GM18520 (cell line): ENCODE results near the gene BSCL2.
"Not testable (repeated sequence)": the region's sequence is repeated elsewhere in the genome, so short reads cannot be mapped to it uniquely, and the experiment has no call there.

Experiments
- ATAC-seq: cut with Tn5 transposase; IDR thresholded peaks from one replicate; pipeline ENCODE4 v1.9.1; 2021; ENCODE audit not compliant: unreplicated experiment

The BSCL2 gene

DNA sequence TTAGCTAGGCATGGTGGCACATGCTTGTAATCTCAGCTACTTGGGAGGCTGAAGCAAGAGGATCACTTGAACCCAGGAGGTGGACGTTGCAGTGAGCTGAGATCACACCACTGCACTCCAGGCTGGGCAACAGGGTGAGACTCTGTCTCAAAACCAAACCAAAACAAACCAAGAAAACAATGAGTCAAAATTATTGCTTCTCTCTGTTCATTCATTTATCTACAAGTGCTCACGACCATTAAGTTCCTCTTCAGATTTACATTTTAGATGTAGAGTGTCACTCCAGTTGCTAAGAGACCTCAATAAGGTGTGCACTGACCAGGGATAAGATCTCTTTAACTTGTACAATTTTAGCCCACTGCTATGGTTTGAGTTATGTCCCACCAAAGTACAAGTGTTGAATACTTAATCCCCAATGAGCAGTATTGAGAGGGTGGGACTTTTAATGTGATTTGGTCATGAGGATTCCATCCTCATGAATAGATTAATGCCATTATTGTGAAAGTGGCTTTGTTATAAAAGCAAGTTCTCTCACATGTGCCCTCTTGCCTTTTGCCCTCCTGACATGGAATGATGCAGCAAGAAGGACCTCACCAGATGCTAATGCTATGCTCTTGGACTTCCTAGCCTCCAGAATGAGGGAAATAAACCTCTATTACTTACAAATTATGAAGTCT is 12.2 kb upstream of the BSCL2 start:
- no peak for ATAC-seq

DNA sequence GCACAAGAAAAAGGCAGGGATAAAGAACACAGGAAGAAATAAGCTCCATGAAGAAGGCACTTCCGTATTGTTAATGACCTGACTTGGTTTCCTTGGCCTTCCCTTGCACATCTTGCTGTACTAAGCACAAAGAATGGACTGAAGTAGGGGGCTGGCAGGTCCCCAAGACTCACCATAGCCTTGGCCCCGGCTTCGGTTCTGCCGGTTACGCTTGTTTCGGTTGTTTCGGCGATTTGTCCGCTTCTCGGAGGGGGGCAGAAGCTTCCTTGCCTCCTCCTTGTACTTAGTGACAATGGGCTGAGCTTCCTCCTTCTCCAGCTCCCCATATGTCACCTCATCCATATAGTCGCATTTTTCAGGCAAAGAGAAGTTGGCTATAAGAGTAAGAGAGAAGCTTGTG is 9.6 kb upstream of the BSCL2 start:
- ATAC-seq, result no peak

DNA sequence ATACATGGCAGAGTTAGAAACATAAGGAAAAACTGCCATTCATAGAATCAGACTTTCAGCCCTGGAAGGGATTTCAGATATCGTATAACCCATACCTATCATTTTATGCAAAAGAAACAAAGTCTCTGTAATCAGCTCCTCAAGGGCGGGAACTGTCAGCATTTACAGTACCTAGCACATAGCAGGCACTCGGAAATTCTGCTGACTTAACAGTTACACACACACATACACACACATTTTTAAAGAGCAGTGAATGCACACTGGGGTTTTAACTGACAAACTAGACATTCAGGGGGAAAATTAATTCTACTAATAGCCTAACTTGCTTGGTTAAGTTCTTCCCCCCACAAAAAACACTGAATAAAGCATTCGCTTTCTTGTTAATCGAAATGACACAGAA is 9.0 kb upstream of the BSCL2 start:
- ATAC-seq, result no peak

DNA sequence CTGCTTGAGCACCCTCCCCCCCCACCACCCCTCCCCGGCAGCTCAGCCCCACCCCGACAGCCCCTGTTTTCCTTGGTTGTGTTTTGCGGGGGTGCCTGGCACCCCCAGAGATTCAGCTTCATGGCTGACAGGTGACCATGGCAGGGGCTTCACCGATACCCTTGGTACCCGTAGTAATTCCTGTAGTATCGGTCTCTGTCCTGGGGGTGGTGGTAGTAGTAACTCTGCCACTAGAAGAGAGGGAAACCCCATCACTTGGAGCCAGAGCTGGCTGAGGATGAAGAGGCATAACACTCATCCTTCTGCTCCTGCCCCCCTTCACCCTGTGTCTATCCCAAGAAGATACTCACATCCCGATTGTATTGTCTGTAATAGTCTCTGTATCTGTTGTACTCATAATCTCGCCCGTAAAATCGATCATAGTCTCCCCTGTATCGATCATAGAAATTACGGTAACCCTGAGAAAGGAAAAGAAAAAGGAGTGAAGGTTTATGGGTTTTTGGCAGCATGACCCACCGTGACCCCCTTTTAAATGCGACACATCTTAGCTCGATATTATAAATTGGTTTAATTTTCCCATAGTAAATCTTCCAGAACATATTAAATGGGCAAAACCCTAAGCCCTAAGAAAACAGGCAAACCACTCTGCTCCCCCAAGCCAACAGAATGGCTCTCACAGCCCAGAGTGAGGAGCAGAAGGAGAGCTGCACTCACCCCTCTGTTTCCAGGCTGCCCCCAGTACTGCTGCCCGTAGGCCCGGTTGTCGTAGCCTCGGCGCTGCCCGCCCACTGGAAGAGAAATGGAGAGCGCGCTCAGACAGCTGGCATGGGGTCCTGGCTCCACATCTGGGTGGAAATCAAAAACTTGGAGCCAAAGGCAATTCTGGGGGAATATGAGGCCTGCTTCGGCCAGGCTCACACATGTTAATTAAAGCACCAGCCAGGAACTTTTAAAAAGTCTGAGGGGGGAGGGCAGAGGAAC is 8.2 kb upstream of the BSCL2 start:
- no peak for ATAC-seq

DNA sequence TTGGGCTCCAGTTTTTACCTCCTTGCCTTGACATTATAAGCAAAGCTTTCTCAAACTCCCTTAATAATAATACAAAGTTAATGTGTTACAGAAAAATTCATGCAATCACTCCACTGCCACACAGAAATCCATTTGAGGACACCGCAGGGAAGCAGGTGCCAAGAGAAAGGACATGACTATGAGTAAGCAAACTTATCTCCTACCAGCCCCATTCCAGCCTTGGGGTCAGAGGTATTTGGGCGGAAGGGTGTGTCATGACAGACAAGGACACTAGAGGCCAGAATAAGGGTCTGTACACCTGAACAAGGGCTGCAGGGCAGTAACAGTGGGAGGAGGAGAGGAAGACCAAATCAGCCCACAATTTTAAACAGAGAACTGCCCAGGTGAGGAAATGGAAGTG is 6.1 kb upstream of the BSCL2 start:
- ATAC-seq, result no peak

DNA sequence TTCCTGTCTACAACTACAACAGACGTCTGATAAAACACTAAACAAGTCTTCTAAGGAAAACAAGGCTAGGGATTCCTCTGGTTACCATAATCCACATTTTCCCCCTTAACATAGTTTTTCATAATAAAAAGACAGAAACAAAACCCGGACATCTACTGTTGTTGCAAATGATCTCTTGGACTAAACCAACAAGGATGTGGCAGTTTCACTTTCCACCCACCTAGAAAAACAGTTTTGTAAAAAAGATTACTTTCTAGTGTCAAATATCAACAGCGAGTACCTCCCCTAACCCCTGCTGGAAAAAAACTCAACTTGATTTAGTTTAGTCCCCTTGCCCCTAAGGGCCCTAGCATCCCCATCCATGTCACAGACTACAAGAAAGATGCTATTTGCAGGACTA is 5.6 kb upstream of the BSCL2 start:
- no peak for ATAC-seq

DNA sequence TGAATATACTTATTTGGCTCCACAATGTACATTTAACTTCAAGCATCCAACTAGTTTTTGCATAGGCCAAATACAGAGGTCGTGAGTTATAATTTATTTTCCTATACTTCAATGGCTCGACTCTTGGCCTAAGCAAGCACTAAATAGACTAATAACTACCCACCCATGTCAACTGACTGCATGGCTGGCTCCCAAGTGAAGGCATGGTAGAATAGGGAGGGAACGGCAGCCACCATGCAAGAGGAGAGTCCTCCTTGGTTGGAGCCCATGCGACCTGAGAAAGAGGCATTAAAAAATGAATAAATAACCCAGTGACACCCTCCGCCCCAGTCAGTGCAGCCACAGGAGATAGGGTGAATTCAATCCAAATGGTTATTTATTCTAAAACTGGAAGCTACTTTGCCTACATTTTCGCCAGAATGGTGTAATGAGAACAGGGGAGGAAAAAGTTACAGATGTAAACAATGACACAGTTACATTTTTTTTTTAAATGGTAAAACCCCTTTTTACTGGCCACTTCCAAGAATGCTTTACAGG is 5.1 kb upstream of the BSCL2 start:
- ATAC-seq, result no peak

DNA sequence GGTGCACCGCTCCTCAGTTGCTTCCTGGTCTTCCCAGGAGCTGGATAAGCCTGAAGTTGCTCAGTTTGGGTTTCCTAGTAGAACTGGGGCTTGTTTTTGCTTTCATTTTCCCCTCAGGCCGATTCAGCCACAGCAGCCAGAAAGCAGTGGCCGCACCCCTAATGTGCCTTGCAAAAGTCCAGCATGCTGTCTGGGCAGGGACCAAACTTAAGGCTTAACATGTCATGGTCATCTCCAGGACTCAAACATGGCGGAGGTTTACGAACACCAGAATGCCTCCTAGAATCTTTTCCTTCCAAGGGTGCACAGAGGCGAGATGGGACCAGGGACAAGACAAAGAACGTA is 2.7 kb upstream of the BSCL2 start:
- ATAC-seq, result no peak

DNA sequence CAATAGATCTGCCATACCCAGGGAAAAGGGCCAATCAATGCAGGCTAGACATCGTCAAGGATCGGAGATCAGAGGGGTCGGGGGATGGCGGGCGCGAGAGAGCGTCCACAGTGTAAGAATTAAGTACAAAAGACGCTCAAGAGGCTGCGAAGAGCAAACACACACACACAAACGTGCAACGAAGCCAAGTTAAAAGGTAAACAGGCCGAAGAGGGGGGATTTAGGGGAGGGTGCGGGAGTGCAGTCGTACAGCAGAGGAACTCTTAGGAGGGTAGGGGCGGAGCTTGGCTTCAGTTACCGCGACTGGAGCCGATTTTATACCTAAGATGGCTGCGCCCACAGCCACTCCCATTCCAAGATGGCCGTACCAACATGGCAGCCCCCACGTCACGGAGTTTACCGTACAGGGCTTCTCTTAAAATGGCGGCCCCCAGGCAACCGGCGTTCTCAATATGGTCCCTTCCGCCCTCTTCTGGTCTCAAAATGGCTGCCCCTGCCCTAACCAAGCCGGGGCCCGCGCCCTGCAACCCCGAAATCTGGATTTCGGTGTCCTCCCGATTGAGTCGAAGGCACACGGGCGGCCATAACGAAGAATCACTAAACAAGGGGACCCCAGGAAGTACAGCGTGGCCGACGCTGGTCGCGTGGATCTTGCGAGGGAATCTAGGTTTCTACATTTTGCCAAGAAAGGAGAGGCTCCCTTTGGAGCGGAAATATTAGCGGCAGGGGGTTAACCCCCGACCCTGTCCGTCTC is 2.2 kb upstream of the BSCL2 start:
- peak; percentile 52 for ATAC-seq

DNA sequence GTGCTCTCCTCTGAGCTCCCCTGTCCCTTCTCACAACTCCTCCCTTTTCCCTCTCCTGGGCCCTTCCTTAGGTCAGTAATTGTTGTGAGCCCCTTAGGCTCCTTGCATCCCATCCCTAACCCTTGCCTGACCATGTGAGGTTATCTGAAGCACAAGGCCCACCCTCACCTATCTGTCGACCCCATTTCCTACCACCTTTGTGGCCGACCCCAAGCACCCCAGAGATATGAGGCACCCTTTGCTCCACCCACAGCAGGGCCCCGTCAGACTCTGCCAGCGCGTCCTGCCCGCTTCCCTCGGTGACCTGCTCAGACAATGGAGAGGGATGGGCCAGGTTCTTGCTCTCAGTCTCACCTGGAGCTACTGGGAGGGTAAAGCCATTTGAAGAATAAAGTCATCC is 1.6 kb upstream of the BSCL2 start:
- no peak for ATAC-seq

DNA sequence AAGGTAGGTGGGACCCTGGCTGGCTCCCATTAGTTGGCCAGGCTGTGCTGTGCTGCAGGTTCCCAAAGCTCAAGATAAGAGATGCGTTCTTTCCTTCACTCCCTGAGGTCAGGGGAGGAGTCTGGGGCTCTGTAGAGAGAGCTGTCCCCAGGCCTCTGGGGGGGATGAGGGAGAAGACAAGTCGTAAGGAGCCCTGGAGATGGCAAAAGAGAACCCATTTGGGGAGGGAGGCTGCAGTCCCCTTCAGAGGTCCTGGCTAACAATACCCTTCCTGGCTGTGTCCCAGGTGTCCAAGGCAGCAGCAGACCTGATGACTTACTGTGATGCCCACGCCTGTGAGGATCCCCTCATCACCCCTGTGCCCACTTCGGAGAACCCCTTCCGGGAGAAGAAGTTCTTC is 1.2 kb upstream of the BSCL2 start:
- ATAC-seq, result no peak

DNA sequence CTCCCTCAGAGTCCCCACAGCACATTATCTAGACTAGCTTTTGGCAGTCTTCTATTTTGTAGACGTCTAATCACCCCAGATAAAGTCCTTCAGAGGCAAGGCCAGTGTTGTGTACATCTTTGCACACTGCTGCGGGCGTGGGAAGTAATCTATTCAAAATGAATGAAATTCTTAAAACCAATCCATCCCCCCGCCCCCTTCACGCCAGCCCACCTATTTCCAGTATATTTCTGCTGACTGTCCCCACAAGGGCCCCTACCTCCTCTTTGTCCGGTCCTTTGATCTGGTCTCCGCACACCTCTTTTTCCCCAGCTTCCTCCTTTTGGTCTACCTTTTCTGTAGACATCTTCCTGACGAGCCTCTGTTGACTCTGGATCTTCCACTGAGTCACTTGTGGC is 375 bp downstream of the BSCL2 start:
- ATAC-seq, result no peak

DNA sequence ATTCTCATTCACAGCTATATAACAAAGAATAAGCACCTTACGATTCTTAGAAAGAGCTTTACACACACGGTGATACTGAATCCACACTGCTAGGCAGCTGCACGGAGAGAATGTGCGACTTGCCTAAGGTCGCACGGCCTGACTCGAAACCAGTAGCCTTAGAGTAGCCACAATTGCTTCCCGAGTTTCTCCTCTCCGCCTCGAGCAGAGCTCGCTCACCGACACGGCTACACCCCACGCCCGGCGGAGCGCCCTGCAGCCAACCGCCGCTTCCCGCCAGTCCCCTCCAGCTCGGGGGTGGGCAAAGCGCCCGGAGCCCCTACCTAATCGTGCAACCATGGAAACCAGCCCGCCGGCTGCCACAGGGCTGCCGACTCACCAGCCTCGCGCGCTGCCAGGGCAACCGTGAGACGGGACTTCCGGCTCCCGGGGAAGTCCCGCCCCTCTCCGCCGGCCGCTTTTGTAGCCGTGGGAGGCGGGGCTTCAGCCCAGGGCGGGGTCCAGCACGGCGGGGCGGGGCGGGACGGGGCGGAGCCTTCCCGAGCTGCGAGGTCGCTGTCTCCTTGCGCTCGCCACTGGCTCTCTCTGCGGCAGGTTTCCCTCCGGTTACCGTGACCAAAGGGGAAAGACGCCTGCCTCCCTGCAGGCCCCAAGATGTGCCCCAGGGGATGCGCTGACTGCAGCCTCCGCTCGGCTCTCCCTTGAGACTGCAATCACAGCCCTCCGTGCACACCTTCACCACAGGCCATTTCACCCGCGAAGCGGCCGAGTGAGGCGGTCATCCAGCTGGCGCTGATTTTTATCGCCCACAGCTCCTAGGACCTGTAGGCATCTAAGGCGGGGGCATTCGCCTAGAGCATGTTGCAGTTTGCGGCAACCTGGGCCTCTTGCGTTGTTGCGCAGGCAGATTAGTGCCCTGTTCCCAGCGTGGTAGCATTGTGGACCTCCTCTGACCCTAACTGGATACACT is 1.1 kb downstream of the BSCL2 start:
- peak; percentile 45 for ATAC-seq

DNA sequence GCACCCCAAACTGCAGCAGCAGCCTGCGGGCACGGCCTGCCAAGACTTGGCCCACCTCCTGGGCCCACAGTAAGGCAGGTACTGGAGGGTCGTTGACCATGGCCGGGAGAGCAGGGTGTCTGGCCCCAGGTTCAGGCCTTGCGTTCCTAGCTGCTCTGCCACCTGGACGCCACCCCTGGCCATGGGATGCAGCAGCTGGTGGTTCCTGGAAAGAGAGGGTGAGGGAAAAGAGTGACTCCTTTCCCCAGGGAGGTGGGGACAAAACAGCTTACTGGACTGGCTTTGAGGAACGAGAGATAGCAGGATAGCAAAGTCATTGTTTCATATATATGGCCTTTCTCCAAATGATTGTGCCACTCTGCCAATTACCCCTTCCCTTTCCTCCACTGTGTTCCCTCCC is 1.8 kb downstream of the BSCL2 start:
- ATAC-seq, result no peak

DNA sequence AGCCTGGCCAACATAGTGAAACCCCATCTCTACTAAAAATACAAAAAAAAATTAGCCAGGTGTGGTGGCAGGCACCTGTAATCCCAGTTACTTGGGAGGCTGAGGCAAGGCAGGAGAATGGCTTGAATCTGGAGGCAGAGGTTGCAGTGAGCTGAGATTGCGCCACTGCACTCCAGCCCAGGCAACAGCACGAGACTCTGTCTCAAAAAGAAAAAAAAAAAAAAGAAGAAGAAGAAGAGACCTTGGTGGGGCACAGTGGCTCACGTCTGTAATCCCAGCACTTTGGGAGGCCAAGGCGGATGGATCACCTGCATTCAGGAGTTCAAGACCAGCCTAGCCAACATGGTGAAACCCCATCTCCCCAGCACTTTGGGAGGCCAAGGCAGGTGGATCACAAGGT is 3.3 kb downstream of the BSCL2 start:
- not testable (repeated sequence) for ATAC-seq

DNA sequence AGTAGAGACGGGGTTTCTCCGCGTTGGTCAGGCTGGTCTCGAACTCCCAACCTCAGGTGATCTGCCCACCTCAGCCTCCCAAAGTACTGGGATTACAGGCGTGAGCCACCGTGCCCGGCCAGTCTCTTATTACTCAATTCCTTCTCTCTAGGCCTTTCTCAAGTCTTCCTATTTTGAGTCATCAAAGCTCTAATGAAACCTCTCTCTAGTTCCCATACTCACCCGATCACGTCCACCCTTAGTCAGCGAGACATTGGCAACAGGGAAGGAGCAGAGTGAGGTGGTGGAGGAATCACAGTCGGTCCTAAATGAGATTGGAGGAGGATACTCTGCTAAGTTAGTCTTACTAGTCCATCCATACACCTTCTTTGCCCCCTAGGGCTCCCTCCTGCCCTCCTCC is 5.0 kb downstream of the BSCL2 start:
- ATAC-seq, result no peak

DNA sequence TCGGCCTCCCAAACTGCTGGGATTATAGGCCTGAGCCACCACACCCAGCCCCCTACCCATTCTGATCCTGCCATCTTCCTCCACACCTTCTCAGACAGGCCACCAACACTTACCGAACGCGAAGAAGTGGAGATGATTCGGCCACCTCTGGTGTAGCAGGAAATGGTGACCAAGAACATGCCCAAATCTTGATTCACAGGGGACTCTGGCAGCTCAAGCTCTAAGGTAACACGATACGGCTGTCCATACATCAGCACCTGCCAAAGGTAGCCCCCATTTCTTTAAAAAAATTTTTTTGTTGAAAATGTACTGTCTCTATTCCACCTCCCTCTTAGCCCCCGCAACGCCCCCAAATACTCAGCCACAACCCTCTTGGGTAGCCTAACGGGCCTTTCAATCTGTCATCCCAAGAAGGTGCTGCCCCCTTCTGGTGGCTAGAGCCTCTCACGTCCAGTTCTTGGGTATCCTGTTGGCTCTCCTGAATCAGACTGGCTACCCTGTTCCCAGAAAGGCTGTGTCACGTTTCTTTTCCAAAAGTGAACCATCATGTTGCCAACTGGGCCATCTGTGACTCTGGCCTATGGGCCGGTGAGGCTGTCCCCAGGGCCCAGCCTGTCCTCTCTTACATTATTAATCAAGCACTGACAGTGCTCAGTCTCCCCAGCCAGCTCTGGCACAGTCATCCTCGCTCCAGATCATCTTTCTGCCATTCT is 12.6 kb downstream of the BSCL2 start:
- ATAC-seq, result no peak

DNA sequence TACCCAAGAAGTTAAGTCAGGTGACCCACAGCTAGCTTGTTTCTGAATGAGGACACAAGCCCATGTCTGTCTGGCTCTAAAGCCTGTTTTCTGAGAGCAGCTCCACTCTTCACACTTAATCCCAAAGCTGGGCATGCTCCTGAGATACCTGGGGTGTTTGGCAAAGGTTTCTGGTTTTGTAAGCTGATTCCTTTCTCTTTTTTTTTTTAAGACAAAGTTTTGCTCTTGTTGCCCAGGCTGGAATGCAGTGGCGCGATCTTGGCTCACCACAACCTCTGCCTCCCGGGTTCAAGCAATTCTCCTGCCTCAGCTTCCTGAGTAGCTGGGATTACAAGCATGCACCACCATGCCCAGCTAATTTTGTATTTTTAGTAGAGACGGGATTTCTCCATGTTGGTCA is 13.6 kb downstream of the BSCL2 start:
- ATAC-seq, result not testable (repeated sequence)

DNA sequence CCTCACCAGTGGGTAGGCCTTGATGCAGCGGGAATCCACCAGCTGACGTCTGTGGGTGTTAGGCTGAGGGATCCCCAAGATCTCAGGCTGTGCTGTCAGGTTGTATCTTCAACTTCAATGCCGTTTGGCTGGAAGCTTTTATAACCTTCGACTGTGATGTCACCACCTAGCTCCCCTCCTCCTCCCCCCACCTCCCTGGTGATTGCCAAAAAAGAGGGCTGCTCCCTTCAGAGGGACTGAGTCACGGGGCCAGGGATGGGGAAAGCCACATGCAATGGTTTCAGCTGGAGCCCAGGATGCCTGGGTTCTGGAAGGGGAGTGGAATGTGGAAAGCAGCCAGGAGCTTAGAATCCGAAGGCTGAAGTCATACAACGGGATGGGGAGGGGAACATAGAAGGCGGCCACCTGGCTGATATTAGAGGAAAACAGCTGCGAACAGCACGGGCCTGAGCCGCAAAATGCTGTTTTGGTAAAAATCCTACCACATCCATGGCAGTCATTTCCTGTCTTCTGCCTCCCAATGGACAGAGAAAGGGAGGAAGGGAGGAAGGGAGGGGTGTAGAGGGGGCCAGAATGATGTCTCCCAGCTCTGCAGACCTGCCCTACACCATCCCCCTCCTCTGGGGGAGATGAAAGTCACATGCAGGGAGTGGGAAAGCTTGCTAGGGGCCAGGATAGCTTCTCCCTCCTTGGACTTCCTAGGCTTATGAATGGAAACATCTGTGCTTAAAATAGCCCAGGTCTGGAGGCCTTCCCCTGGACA is 17.6 kb downstream of the BSCL2 start, which contains the start of gene LRRN4CL:
LRRN4CL (minus strand) TSS at position 110 of the 763 bp plus-strand sequence. CDS start 1,022 bp downstream, outside the sequence.
- ATAC-seq, result no peak
